Activated CD8-positive, alpha-beta T cell treated with anti-CD3 and anti-CD28 coated beads, Interleukin-2, amount 10 ng/mL, durations not matched to agents 7 days and 5 days (primary cell): Measurements from ENCODE around the gene LRRC74A. TPM values are rescaled to one million over a fixed set of nuclear protein-coding genes. Genes with fewer than 3 reads are reported as not detected.

ENCODE experiments used
- ATAC-seq: fragments of 150-1000 bp; cut with Tn5 transposase; one replicate; pipeline ENCODE4 v1.10.0; 2021; ENCODE audit warnings: moderate library complexity
- CTCF ChIA-PET: fragments of 350-600 bp; sonication (Branson Sonifier 250); formaldehyde crosslinking; loops from one replicate; lab custom pipeline; 2021; ENCODE audit warnings: antibody characterized with exemption; lab: Charles Lee
- POLR2A ChIA-PET: fragments of 350-600 bp; sonication (Branson Sonifier 250); formaldehyde crosslinking; loops from one replicate; lab custom pipeline; 2021; ENCODE audit warnings: antibody characterized with exemption; lab: Charles Lee
- DNase-seq: peaks from one replicate; pipeline ENCODE4 v3.0.0-alpha.2; 2020
- H3K27ac Mint-ChIP-seq: one replicate; pipeline ENCODE4 v1.8.0; 2021; ENCODE audit warnings: mild to moderate bottlenecking, mixed read lengths
- H3K27me3 Mint-ChIP-seq: one replicate; pipeline ENCODE4 v1.8.0; 2021; ENCODE audit warnings: low read depth, mixed read lengths
- H3K36me3 Mint-ChIP-seq: one replicate; pipeline ENCODE4 v1.8.0; 2021; ENCODE audit warnings: low read depth, mixed read lengths
- H3K4me1 Mint-ChIP-seq: one replicate; pipeline ENCODE4 v1.8.0; 2021; ENCODE audit warnings: low read depth, mixed read lengths
- H3K4me3 Mint-ChIP-seq: one replicate; pipeline ENCODE4 v1.8.0; 2021; ENCODE audit warnings: mild to moderate bottlenecking, mixed read lengths
- H3K9me3 Mint-ChIP-seq: one replicate; pipeline ENCODE4 v1.8.0; 2022; ENCODE audit warnings: mixed read lengths; ENCODE audit not compliant: insufficient read depth
- total RNA-seq, 2 experiments: library from RNA; stranded (reverse); gene quantifications; one replicate each; pipeline ENCODE4 v1.2.3, GENCODE V29; 2021

Gene LRRC74A
- total RNA-seq, 2 experiments from 2014 or later, result not detected

DNA sequence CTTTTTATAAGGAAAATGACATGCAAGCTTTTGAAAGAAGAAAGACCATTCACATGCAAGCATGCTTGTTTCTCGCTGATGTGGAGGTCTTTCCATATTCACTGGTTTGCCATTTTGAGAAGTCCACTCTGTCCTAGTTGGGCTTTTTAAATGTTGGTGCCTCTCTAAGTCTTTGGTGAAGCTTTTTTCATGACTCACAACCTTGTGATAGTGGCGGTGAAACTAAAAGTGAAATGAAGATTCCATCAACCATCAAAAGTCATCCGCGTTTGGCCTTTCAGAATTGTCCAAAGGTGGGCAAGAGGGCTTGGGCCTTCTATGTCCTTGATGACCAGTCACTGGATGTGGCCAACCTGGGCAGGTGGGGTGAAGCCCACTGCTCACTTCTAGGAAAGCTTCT is 4.3 kb downstream of the LRRC74A start:
- H3K27me3 Mint-ChIP-seq, result peaks cover 9% of the 10 kb centered on the region
- no peak overlapping the region for H3K4me3 Mint-ChIP-seq
- no peak overlapping the region for H3K27ac Mint-ChIP-seq
- no peaks in the 10 kb centered on the region for H3K9me3 Mint-ChIP-seq
- no peaks in the 10 kb centered on the region for H3K4me1 Mint-ChIP-seq
- ChIA-PET CTCF (no interaction called here), POLR2A (no interaction called here)
- ATAC-seq (no peak), DNase-seq (no peak)
- H3K36me3 Mint-ChIP-seq, result no peaks in the 10 kb centered on the region

DNA sequence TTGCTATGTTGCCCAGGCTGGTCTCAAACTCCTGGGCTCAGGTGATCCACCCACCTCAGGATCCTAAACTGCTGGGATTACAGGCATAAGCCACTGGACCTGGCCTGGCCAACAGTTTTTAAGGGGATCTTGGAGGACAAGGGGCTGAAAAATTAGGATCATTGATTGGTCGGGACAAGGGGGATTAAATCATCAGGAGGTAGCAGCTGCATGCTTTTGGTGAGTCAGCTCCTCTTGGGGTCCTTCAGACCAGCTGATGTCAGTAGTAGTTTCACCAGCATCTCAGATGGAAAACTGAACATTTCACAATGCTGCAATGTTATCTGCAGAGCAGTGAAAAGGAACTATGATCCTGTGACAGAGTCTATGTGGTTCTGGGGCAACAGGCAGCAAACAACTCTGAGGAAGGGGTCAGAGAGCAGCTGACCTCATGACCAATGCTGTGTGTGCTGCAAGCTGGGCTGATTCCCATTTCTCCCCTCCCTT is 6.3 kb downstream of the LRRC74A start:
- ChIA-PET POLR2A (no interaction called here), CTCF (interaction anchor here (0.9 to 1.6 kb wide), 4 partner anchors 14 to 263 kb away, joined by 3 to 7 read pairs (median 3); no protein-coding TSS in a partner anchor)
- Mint-ChIP-seq H3K27me3 (peaks cover 11% of the 10 kb centered on the region), H3K4me3 (no peak overlapping the region), H3K9me3 (no peaks in the 10 kb centered on the region), H3K27ac (no peak overlapping the region), H3K36me3 (no peaks in the 10 kb centered on the region), H3K4me1 (no peaks in the 10 kb centered on the region)
- DNase-seq (no peak), ATAC-seq (no peak)

DNA sequence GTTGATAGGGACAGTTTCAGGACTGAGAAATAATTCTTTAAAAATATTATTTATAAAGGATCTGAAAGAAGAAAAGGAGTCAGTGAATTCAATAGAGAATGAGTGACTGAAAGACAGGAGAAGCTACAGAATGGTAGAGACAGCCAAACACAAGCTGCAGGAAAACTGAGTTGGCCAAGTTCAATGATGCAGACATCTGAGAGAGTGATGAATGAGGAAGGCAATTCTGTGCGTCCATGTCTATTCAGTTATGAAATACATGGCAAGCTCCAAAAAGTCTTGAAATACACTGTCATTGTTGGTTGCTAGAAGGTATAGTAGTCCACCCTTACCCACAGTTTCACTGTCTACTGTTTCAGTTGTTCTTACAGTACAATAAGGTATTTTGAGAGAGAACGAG is 6.8 kb downstream of the LRRC74A start:
- ChIA-PET CTCF (interaction anchor here (1.4 kb wide), 1 partner anchor 123 kb away, joined by 3 read pairs; no protein-coding TSS in a partner anchor), POLR2A (no interaction called here)
- ATAC-seq (no peak), DNase-seq (no peak)
- Mint-ChIP-seq H3K36me3 (no peaks in the 10 kb centered on the region), H3K4me1 (no peaks in the 10 kb centered on the region), H3K9me3 (no peaks in the 10 kb centered on the region), H3K27me3 (peaks cover 14% of the 10 kb centered on the region), H3K4me3 (no peak overlapping the region), H3K27ac (no peak overlapping the region)

DNA sequence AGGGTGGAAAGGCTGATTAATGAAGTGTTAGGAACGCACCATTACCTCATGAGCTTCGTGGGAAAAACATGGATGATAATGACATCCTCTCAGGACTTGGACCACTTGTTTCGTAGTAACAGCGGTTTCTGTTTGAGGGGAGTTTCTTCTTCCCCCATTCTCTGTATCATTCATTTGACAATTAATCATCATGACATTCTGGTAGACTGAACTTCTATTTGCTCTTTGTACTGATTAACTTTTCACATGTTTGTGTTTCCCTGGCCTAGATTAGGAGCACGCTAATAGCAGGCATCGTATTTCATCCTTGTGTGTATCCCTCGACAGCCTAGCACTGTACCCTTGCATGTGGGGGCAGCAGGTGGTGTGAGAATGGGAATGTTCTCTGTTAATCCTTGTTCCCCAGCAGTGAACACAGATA is 8.0 kb downstream of the LRRC74A start:
- DNase-seq (no peak), ATAC-seq (no peak)
- no peaks in the 10 kb centered on the region for H3K4me1 Mint-ChIP-seq

DNA sequence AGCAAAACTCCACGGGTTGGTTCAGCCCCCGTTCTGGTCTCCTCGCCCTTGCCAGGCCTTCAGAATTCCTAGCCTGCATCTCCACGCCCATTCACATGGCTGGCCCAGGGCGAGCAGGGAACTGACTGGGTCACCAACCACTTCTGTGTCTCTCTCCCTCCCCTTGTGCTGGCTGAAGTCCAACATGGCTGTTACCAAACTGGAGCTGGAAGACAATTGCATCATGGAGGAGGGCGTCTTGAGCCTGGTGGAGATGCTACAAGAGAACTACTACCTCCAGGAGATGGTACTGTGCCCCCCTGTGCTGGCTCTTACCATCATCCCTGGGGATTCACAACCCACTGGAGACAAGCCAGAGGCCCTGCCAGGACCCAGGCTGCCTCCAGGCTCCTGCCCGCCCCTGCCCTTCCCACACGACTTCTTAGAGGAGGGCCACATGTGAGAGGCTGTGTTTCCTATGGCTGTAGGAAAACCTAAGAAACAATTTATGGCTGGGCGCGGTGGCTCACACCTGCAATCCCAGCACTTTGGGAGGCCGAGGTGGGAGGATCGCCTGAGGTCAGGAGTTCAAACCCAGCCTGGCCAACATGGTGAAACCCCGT is 9.9 kb downstream of the LRRC74A start:
- Mint-ChIP-seq H3K4me1 (no peaks in the 10 kb centered on the region), H3K9me3 (no peaks in the 10 kb centered on the region), H3K36me3 (no peaks in the 10 kb centered on the region), H3K4me3 (no peak overlapping the region), H3K27ac (no peak overlapping the region), H3K27me3 (peaks cover 27% of the 10 kb centered on the region)
- no peak for ATAC-seq
- DNase-seq, result no peak
- ChIA-PET CTCF (interaction anchor here (2.0 kb wide), 1 partner anchor 51 kb away, joined by 4 read pairs; no protein-coding TSS in a partner anchor), POLR2A (interaction anchor here (0.6 kb wide), 1 partner anchor 28 kb away, joined by 3 read pairs; no protein-coding TSS in a partner anchor)

More for the DNA sequence above, 8.0 kb downstream of the LRRC74A start:
- ChIA-PET CTCF (interaction anchor here (2.0 kb wide), 1 partner anchor 49 kb away, joined by 4 read pairs; no protein-coding TSS in a partner anchor), POLR2A (no interaction called here)
- Mint-ChIP-seq H3K27me3 (peaks cover 24% of the 10 kb centered on the region), H3K36me3 (no peaks in the 10 kb centered on the region), H3K4me3 (no peak overlapping the region), H3K27ac (no peak overlapping the region), H3K9me3 (no peaks in the 10 kb centered on the region)

DNA sequence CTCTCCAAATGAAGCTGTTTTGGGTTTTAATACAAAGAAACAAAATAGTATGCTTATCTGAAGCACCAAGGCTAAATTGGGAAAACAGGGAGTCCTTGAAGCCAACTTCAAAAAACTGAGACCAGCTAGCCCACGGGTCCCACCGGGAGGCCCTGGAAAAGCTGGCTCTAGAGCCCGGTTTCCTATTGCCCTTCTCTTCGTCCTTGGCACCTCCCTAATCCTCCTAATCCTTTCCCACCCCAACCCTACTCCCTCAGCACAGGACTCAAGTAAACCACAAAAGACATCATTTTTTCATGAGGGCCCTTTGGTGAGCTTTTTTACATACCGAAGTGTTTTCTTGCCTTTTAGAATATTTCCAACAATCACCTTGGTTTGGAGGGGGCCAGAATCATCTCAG is 11.3 kb downstream of the LRRC74A start:
- ChIA-PET POLR2A (no interaction called here), CTCF (interaction anchor here (1.4 kb wide), 1 partner anchor 9 kb away, joined by 6 read pairs; no protein-coding TSS in a partner anchor)
- Mint-ChIP-seq H3K9me3 (no peaks in the 10 kb centered on the region), H3K36me3 (no peaks in the 10 kb centered on the region), H3K27me3 (peaks cover 27% of the 10 kb centered on the region), H3K27ac (no peak overlapping the region), H3K4me1 (no peaks in the 10 kb centered on the region), H3K4me3 (no peak overlapping the region)
- no peak for ATAC-seq
- DNase-seq, result no peak

DNA sequence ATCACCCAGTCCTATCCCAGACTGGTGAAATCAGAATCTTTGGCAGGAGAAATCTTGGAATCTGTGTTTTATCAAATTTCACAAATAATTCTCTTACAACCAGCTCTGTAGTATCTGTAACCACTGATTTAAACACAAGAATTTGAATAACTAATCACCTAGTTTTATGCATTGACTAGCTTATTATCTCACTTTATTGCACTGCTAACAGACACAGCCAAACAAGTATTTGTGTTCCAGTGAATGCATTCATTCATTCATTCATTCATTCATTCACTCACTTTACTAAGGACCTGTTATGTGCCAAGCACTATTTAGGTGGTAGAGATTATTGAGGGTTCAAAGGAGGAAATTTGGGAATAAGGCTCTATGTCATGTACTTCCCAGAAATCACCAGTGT is 16.2 kb downstream of the LRRC74A start:
- POLR2A ChIA-PET, result no interaction called here
- Mint-ChIP-seq H3K4me3 (no peak overlapping the region), H3K4me1 (peaks cover 10% of the 10 kb centered on the region), H3K36me3 (peaks cover 6% of the 10 kb centered on the region), H3K27me3 (peaks cover 27% of the 10 kb centered on the region), H3K9me3 (no peaks in the 10 kb centered on the region), H3K27ac (no peak overlapping the region)
- CTCF ChIA-PET, result no interaction called here
- ATAC-seq (no peak), DNase-seq (no peak)

DNA sequence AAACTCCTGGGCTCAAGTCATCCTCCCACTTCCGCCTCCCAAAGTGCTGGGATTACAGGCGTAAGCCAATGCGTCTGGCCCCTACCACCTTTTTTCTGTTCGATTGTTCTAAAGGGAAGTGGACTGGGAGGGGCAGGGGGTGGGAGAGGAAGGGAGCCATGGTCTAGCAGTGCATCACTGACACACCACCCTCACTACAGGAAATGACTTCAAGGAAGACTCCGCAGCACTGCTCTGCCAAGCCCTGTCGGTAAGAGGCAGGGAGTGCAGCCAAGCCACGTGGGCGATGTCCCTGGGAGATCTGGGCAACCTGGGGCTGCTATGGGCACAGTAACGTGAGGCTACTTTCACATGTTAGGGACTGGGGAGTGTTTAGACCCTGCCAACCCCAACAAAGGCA is 18.0 kb downstream of the LRRC74A start:
- H3K27ac Mint-ChIP-seq, result peak overlapping the region; percentile 88
- H3K36me3 Mint-ChIP-seq, result peaks cover 6% of the 10 kb centered on the region
- ChIA-PET POLR2A (no interaction called here), CTCF (no interaction called here)
- H3K9me3 Mint-ChIP-seq, result no peaks in the 10 kb centered on the region
- peaks cover 10% of the 10 kb centered on the region for H3K4me1 Mint-ChIP-seq
- H3K4me3 Mint-ChIP-seq, result no peak overlapping the region
- peak; percentile 83 for DNase-seq
- ATAC-seq, result peak; percentile 100
- H3K27me3 Mint-ChIP-seq, result peaks cover 13% of the 10 kb centered on the region

DNA sequence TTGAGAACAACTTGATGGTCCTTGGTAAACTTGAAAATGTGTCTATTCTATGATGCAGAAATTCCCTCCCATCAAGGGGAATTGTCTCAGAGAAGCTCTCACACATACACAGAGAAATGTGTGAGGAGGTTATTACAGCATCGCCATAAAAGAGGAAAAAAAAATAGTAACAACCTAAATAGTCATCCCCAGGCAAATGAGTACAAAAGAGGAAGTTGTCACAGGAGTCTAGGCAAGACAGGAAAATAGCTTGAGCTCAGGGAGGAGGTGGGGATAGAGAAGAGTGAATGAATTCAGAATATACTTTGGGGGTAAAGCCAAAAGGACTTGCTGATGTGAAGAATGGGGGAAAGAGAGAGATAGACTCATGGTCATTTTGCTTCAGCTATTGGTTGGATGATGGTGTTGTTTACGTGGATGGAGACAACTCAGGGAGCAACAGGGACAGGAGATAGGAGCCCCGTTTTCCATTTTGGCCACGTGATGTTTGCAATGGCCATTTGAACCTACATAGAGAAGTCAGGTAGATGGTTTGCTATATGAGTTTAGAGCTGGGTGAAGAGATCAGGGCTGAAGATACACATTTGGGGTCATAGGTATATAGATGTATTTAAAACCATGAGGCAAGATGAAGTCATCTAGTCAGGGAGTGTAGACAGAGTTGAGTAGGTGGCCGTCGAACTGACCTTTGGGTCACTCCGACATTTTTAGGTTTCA is 20.3 kb downstream of the LRRC74A start:
- POLR2A ChIA-PET, result no interaction called here
- no peaks in the 10 kb centered on the region for H3K9me3 Mint-ChIP-seq
- H3K27ac Mint-ChIP-seq, result no peak overlapping the region
- H3K36me3 Mint-ChIP-seq, result peaks cover 6% of the 10 kb centered on the region
- ATAC-seq, result no peak
- H3K4me3 Mint-ChIP-seq, result no peak overlapping the region
- CTCF ChIA-PET, result interaction anchor here (0.7 to 2.2 kb wide), 5 partner anchors 9 to 207 kb away, joined by 3 to 7 read pairs (median 6); no protein-coding TSS in a partner anchor
- H3K4me1 Mint-ChIP-seq, result peaks cover 10% of the 10 kb centered on the region
- peaks cover 11% of the 10 kb centered on the region for H3K27me3 Mint-ChIP-seq
- DNase-seq, result no peak

DNA sequence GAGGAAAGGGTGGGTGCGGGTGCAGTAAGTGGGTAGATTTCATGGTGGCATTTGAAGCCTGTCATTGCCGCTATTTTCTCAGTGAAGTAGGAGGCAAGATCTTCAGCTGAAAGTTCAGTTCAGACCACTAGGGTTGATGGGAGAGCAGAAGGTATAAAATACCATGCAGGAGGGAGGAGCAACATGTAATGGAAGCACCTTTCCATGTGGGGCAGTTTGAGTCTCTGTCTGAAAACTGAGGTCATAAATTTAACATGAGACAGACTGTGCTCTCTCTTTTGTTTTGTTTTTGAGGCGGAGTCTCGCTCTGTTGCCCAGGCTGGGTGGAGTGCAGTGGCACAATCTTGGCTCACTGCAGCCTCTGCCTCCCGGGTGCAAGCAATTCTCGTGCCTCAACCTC is 22.7 kb downstream of the LRRC74A start:
- Mint-ChIP-seq H3K9me3 (no peaks in the 10 kb centered on the region), H3K27ac (no peak overlapping the region), H3K36me3 (peaks cover 6% of the 10 kb centered on the region), H3K4me3 (no peak overlapping the region), H3K27me3 (peaks cover 8% of the 10 kb centered on the region), H3K4me1 (peaks cover 9% of the 10 kb centered on the region)
- ChIA-PET POLR2A (no interaction called here), CTCF (interaction anchor here (1.5 kb wide), 1 partner anchor 24 kb away, joined by 4 read pairs; no protein-coding TSS in a partner anchor)
- no peak for ATAC-seq
- no peak for DNase-seq

DNA sequence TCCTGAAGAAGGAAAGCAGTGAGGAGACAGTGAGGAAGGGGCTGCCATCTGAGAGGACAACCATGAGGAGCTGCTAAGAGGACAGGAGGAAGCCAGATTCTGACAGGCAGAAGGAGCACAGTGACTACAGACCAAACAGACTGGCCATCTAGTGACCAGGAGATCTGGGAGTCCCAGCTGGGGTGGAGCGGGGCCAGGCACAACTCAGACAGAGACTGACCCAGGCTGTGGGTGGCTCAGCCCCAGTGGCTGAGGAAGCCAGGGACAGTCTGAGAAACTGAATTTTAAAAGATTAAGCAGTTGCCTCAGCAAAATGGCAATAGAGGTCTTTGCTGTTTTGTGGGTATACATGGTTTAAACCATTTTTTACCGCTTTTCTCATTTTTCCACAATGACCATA is 28.9 kb downstream of the LRRC74A start:
- Mint-ChIP-seq H3K4me3 (no peak overlapping the region), H3K4me1 (no peaks in the 10 kb centered on the region), H3K9me3 (no peaks in the 10 kb centered on the region), H3K27me3 (peaks cover 24% of the 10 kb centered on the region), H3K27ac (no peak overlapping the region), H3K36me3 (no peaks in the 10 kb centered on the region)
- DNase-seq, result no peak
- ChIA-PET CTCF (interaction anchor here (1.1 kb wide), 1 partner anchor 215 kb away, joined by 4 read pairs; no protein-coding TSS in a partner anchor), POLR2A (no interaction called here)
- no peak for ATAC-seq

DNA sequence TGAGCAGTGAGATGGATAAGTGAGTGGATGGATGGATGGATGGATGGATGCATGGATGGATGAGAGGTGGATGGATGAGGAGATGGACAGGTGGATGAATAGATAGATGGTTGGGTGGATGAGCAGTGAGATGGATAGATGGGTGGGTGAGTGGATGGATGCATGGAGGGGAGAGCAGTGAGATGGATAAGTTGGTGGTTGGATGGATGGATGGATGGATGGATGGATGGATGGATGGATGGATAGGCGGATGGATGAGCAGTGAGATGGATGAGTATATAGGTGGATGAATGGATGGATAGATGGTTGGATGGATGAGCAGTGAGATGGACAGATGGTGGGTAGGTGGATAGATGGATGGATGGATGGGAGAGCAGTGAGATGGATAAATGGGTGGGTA is 30.6 kb downstream of the LRRC74A start:
- CTCF ChIA-PET, result interaction anchor here (1.5 kb wide), 2 partner anchors 11 to 16 kb away, joined by 3 to 5 read pairs; no protein-coding TSS in a partner anchor
- DNase-seq, result no peak
- Mint-ChIP-seq H3K4me3 (no peak overlapping the region), H3K36me3 (no peaks in the 10 kb centered on the region), H3K27ac (no peak overlapping the region), H3K4me1 (no peaks in the 10 kb centered on the region), H3K9me3 (no peaks in the 10 kb centered on the region), H3K27me3 (peaks cover 27% of the 10 kb centered on the region)
- POLR2A ChIA-PET, result no interaction called here
- no peak for ATAC-seq
